ENCODE measurements around the gene EMC8.

- TF ChIP-seq CTCF (IDR thresholded peaks at IDR 0.05) (no peak), ZFX (IDR thresholded peaks at IDR 0.05; ENCODE audit: borderline replicate concordance) (no peak)
These were observed 1.0 kb downstream of the EMC8 start for GRCh38 chr16:85798283-85798776.
